GM18951 (cell line): ENCODE measurements around the gene CFB.
"Not testable (repeated sequence)": the region's sequence is repeated elsewhere in the genome, so short reads cannot be mapped to it uniquely, and the experiment has no call there.

Experiments
- POLR2A ChIP-seq: IDR thresholded peaks from 4 replicates; pipeline ENCODE4 v1.6.1; 2011; ENCODE audit warnings: mild to moderate bottlenecking; ENCODE audit not compliant: insufficient read length, insufficient read depth; ENCODE audit errors: extremely low read depth
- in situ Hi-C: fragments of 300-500 bp; cut with MboI; formaldehyde crosslinking; loops from one replicate; pipeline ENCODE4 v1.12.0; 2022; ENCODE audit warnings: low sequenced_read_pairs, mixed read lengths, inconsistent platforms; ENCODE audit not compliant: unreplicated experiment

The CFB gene

DNA sequence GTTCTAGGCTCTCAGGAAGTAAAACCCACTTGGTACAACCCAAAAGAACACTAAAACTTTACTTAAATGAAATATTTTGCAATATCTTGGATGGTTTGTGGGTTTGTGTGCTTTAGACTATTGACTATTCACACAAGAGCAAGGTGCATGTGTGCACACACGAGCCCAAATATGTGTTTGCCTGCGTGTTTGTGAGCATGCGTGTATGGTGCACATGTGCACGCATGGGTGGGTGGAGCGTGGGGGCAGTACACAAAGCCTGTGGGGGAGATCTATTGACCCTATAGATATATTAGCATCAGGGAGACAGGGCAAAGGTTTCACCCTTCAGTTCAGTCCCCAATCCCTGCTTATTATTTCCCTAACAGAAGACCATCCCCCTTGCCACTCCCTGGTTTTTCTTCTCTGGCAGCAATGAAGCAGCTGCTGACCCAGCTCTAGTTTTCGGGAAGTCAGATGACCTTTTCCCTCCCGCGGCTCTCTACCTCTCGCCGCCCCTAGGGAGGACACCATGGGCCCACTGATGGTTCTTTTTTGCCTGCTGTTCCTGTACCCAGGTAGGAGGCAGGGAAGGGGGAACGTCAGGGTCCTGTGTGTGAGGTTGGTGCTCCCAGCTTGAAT lies 18.5 kb upstream of the CFB start, which contains the start of gene C2:
TSS of gene C2 (plus strand) at position 476 of the 621 bp plus-strand sequence. CDS start at position 512, 36 bp downstream.
- no peak for TF ChIP-seq POLR2A
- in situ Hi-C loops = no loop called here

DNA sequence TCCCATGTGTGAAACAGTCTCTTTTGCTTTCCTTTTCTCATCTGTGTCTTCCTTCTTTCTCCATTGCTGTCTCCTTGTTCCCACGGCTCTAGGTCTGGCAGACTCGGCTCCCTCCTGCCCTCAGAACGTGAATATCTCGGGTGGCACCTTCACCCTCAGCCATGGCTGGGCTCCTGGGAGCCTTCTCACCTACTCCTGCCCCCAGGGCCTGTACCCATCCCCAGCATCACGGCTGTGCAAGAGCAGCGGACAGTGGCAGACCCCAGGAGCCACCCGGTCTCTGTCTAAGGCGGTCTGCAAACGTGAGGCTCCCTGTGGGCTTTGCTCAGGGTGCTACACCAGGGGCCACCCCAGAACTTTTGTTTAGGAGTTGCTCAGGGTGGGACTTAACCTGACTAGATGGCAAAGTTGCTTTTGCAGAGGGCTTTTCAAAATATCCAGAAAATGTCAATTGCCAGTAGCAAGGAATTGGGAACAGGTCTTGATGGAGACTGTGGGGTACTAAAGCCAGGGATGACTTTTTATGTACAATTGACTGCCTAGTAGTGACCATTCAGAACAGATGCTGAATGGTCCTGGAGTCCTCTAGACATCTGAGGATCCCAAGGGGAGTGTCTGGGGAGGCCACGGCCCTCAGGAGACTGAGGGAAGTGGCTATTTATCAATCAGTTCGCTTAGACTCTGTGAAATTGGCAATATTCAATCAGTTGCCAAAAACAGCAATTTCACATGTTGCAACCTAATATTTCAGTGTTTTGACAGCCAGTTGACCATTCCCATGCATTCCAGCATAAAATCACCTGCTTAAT lies 17.8 kb upstream of the CFB start:
- in situ Hi-C loops = no loop called here
- TF ChIP-seq POLR2A = no peak

DNA sequence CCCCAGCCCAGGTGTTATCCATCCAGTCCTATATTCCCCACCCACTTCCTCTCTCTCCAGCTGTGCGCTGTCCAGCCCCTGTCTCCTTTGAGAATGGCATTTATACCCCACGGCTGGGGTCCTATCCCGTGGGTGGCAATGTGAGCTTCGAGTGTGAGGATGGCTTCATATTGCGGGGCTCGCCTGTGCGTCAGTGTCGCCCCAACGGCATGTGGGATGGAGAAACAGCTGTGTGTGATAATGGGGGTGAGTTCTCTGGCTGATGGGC lies 17.3 kb upstream of the CFB start:
- no peak for TF ChIP-seq POLR2A
- in situ Hi-C loops = no loop called here

DNA sequence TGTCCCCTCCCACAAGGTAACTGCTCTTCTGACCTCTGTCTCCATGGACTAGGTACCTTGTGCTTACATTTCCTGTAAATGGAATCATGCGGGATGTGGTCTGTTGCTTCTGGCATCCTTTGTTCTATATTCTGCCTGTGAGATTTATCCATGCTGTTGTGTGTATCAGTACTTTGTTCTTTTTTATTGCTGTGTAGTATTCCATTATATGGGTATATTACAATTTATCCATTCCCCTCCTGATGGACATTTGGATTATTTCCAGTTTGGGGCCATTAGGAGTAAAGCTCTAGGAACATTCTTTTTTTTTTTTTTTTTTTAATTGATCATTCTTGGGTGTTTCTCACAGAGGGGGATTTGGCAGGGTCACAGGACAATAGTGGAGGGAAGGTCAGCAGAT lies 14.9 kb upstream of the CFB start:
- TF ChIP-seq POLR2A = no peak
- in situ Hi-C loops = no loop called here

DNA sequence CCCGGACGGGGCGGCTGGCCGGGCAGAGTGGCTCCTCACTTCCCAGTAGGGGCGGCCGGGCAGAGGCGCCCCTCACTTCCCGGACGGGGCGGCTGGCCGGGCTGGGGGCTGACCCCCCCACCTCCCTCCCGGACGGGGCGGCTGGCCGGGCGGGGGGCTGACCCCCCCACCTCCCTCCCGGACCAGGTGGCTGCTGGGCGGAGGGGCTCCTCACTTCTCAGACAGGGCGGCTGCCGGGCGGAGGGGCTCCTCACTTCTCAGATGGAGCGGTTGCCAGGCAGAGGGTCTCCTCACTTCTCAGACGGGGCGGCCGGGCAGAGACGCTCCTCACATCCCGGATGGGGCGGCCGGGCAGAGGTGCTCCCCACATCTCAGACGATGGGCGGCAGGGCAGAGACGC lies 13.8 kb upstream of the CFB start:
- in situ Hi-C loops = not testable (repeated sequence)

DNA sequence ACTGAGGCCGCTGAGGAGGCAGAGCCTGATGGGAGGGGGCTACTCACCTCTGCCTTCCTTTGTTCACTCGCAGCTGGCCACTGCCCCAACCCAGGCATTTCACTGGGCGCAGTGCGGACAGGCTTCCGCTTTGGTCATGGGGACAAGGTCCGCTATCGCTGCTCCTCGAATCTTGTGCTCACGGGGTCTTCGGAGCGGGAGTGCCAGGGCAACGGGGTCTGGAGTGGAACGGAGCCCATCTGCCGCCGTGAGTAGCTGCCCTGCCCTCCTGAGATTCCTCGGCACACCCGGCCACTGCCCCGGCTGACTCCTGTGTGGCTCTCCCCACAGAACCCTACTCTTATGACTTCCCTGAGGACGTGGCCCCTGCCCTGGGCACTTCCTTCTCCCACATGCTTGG lies 12.4 kb upstream of the CFB start:
- in situ Hi-C loops = no loop called here
- no peak for TF ChIP-seq POLR2A

DNA sequence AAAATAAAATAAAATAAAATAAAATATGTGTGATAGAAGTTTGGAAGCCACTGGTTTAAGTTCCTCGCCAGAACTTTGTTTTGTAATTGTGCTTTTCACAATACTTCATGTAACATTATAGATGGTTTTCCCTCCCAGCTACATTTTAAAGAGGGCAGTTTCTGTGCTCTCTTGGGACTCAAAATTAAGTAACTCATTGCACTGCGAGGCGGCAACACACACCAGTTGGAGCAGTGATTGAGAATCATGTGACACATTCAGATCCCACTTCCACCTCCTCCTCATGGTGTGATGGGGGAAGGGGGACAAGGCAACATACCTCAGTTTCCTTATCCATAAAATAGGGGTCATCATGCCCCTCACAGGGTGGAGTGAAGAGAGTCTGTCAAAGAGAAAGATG lies 10.9 kb upstream of the CFB start:
- in situ Hi-C loops = no loop called here
- no peak for TF ChIP-seq POLR2A

DNA sequence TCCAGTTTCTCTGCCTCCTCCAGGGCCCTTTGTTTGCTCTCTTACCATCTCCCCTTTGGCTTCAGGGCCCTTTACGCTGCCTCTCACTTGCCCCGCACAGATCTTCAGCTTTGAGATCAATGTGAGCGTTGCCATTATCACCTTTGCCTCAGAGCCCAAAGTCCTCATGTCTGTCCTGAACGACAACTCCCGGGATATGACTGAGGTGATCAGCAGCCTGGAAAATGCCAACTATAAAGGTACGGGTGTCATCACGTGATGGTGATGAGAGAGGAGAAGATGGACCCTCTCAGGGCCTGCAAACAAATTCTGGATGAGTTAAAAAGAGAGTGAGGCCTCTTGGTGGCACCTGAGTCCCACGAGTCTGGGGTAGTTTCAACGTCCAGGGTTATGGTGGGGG lies 10.1 kb upstream of the CFB start:
- in situ Hi-C loops = no loop called here
- no peak for TF ChIP-seq POLR2A

DNA sequence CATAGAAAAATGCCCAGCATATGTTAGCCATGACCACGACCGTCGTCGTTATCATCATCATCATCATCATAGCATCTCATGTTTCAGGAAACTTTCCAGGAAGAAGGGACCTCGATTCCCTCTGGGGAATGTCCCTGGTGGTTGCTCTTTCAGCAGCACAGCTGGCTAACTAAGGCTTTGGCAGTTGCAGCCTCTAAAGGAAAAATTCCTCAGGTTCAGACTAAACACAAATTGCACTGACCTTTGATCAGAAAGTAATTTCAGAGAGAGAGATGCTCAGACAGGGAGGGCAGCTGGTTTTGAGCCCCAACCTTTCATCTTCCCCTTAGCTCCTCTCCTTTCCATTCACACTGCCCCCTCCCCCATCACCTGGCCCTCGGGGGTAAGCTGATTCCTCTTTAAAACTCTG lies 5.6 kb upstream of the CFB start:
- TF ChIP-seq POLR2A = no peak
- in situ Hi-C loops = no loop called here

DNA sequence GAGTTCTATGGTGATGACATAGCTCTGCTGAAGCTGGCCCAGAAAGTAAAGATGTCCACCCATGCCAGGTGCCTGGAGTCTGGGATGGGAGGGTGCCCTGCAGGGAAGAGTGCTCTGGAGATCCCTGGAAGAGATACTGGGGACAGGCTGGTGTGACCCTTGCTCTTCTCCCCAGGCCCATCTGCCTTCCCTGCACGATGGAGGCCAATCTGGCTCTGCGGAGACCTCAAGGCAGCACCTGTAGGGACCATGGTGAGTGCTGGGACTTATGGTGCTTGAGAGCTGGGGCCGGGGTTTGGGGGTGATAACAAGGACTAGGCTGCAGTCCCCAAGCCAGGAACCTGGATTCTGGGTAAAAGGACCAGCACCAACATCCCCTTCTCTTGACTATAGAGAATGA lies 2.2 kb upstream of the CFB start:
- in situ Hi-C loops = no loop called here

DNA sequence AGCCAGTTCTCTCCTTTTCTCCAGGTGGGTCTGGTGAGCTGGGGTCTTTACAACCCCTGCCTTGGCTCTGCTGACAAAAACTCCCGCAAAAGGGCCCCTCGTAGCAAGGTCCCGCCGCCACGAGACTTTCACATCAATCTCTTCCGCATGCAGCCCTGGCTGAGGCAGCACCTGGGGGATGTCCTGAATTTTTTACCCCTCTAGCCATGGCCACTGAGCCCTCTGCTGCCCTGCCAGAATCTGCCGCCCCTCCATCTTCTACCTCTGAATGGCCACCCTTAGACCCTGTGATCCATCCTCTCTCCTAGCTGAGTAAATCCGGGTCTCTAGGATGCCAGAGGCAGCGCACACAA lies 765 bp upstream of the CFB start:
- in situ Hi-C loops = no loop called here
- TF ChIP-seq POLR2A = no peak

More for the DNA sequence above, 2.2 kb upstream of the CFB start:
- no peak for TF ChIP-seq POLR2A

DNA sequence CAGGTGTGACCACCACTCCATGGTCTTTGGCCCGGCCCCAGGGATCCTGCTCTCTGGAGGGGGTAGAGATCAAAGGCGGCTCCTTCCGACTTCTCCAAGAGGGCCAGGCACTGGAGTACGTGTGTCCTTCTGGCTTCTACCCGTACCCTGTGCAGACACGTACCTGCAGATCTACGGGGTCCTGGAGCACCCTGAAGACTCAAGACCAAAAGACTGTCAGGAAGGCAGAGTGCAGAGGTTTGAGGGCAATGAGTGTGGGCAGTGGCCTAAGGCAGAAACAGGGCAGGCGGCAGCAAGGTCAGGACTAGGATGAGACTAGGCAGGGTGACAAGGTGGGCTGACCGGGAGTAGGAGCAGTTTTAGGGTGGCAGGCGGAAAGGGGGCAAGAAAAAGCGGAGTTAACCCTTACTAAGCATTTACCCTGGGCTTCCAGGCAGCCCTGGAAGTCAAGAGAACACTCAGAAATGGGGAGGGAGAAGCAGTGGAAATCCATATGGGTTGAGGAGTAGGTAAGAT lies 533 bp downstream of the CFB start:
- TF ChIP-seq POLR2A = no peak

DNA sequence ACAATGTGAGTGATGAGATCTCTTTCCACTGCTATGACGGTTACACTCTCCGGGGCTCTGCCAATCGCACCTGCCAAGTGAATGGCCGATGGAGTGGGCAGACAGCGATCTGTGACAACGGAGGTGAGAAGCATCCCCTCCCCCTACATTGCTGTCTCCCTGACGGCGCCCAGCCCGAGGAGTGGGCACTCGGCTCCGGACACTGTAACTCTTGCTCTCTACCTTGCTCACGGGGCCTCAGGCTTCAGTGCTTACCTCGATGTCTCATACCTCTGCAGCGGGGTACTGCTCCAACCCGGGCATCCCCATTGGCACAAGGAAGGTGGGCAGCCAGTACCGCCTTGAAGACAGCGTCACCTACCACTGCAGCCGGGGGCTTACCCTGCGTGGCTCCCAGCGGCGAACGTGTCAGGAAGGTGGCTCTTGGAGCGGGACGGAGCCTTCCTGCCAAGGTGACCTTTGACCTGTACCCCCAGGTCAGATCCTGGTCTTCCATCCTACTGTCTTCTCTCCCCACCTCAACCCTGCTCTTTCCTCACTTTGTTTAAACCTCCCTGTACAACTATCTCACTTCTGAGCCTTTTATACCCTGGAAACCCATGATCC lies 1.3 kb downstream of the CFB start:
- in situ Hi-C loops = no loop called here
- no peak for TF ChIP-seq POLR2A

More for the DNA sequence above, 533 bp downstream of the CFB start:
- in situ Hi-C loops = no loop called here

DNA sequence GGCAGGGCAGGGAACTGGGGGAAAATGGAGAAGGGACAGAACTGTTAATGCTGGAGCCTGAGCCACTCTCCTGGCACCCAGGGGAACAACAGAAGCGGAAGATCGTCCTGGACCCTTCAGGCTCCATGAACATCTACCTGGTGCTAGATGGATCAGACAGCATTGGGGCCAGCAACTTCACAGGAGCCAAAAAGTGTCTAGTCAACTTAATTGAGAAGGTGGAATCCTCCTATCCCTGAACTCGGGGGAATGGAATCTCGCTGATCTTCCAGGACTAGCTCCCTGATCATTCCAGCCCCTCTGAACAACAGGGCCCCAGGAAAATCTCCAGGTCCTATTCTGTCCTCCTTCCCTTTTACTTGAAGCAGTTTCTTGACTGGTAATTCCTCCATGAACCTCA lies 2.0 kb downstream of the CFB start:
- in situ Hi-C loops = no loop called here
- TF ChIP-seq POLR2A = no peak
